ENCODE results near the gene NKAIN2.

DNA sequence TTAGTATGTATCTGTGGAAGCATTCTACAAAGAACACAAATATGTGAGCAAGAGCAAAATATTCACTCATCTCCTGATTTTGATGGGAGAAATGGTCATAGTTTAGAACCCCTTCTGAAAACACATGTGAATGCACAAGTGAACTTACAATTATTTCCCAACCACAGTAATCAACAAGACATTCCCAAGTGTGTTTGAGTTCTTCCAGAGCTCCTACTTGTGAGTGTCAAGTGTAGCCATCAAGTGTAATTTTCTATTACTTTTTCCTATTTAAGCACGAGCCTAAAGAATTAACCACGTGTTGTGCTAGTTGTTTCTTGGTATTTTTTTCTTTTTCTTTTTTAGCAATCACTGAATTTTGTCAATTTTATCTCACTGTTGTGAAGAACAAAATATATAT, 402.3 kb downstream of the NKAIN2 start:
- TF ChIP-seq CTCF (IDR thresholded peaks at IDR 0.05) (no peak), POLR2A (IDR thresholded peaks at IDR 0.05) (no peak)
